SU-DHL-6 (cell line): ENCODE results near the gene PIGT.

Experiments
- H2AFZ ChIP-seq: fragments of 200-600 bp; sonication (generic); 2 replicates; pipeline ENCODE4 v1.6.1; 2014; ENCODE audit warnings: low read depth, mild to moderate bottlenecking, moderate library complexity, mixed read lengths, antibody characterized with exemption, low read length; ENCODE audit not compliant: severe bottlenecking
- H3F3A ChIP-seq: fragments of 200-600 bp; shearing (Covaris generic); 2 replicates; pipeline ENCODE4 v1.6.0; 2016; ENCODE audit warnings: antibody characterized with exemption, mild to moderate bottlenecking; ENCODE audit not compliant: insufficient read depth
- H3K27ac ChIP-seq: fragments of 200-600 bp; sonication (generic); 2 replicates; pipeline ENCODE4 v1.5.1; 2016; ENCODE audit warnings: low read depth, mild to moderate bottlenecking, low read length, moderate library complexity, mixed read lengths
- H3K27me3 ChIP-seq: fragments of 200-600 bp; sonication (generic), shearing (Covaris generic); 2 replicates; pipeline ENCODE4 v1.6.0; 2014; ENCODE audit warnings: mild to moderate bottlenecking, low read length
- H3K36me3 ChIP-seq: fragments of 200-600 bp; sonication (generic); 2 replicates; pipeline ENCODE4 v1.6.1; 2014; ENCODE audit warnings: mild to moderate bottlenecking, low read length, mixed read lengths
- H3K4me2 ChIP-seq: fragments of 300-600, 200-600 bp; shearing (Covaris generic), sonication (generic); 2 replicates; pipeline ENCODE4 v1.6.0; 2014; ENCODE audit warnings: low read length, low read depth, mild to moderate bottlenecking; ENCODE audit not compliant: poor library complexity, severe bottlenecking
- H3K4me3 ChIP-seq: fragments of 200-600 bp; sonication (generic); 2 replicates; pipeline ENCODE4 v1.5.1; 2014; ENCODE audit warnings: antibody characterized with exemption, low read length, mild to moderate bottlenecking, mixed read lengths; ENCODE audit not compliant: insufficient read depth, poor library complexity, severe bottlenecking
- H3K79me2 ChIP-seq: fragments of 200-600 bp; sonication (generic); 2 replicates; pipeline ENCODE4 v1.6.1; 2014; ENCODE audit warnings: mild to moderate bottlenecking, low read length, moderate library complexity; ENCODE audit not compliant: insufficient read depth
- H3K9ac ChIP-seq: fragments of 200-600 bp; sonication (generic); 2 replicates; pipeline ENCODE4 v1.7.0; 2014; ENCODE audit warnings: mild to moderate bottlenecking, low read length
- H3K9me2 ChIP-seq: fragments of 200-600 bp; sonication (generic); replicated peaks from 2 replicates; pipeline ENCODE4 v1.6.1; 2014; ENCODE audit warnings: low read length; ENCODE audit not compliant: insufficient read depth
- H3K9me3 ChIP-seq: fragments of 200-600 bp; sonication (generic); 2 replicates; pipeline ENCODE4 v1.6.1; 2014; ENCODE audit warnings: low read length, mixed read lengths; ENCODE audit not compliant: insufficient read depth
- H4K20me1 ChIP-seq: fragments of 200-600 bp; sonication (generic); 2 replicates; pipeline ENCODE4 v1.6.1; 2014; ENCODE audit warnings: low read depth, mild to moderate bottlenecking, antibody characterized with exemption, low read length, moderate library complexity, mixed read lengths
- EZH2phosphoT487 ChIP-seq: fragments of 200-600 bp; sonication (generic), shearing (Covaris generic); conservative IDR thresholded peaks from 2 replicates; pipeline ENCODE4 v1.6.1; 2018; ENCODE audit warnings: mild to moderate bottlenecking, antibody characterized with exemption, low read length, moderate library complexity, mixed read lengths
- TF ChIP-seq, protein P1 (sequence below): fragments of 200-600 bp; sonication (generic); IDR thresholded peaks from one replicate; pipeline ENCODE4 v1.5.1; 2017; ENCODE audit warnings: antibody characterized with exemption, mild to moderate bottlenecking, low read length, moderate library complexity; ENCODE audit not compliant: insufficient read depth, poor library complexity, severe bottlenecking

Gene PIGT

DNA sequence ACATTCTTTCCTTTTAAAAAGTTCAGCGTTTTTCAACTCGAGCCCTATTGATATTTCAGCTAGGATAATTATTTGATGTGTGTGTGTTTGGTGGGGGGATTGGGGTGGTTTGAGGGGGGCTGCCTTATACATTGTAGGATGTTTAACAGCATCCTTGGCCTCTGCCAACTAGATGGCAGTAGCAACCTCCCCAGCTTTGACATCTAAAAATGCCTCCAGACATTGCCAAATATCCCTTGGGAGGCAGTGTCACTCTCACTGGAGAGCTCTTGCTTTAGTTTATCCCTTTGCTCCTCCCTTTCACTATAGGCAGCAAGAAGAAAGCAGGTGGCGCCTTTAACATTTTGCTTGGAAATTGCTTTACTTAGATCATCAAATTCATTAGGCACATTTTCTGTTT, 23.2 kb upstream of the PIGT start:
- Histone ChIP-seq H3K27me3 (no peaks in the 10 kb centered on the region), H3K9ac (no peak overlapping the region), H3K36me3 (no peaks in the 10 kb centered on the region), H3K4me2 (no peak overlapping the region), H2AFZ (no peak overlapping the region), H4K20me1 (no peaks in the 10 kb centered on the region), H3K79me2 (no peaks in the 10 kb centered on the region), H3K9me2 (no peaks in the 10 kb centered on the region), H3K9me3 (no peaks in the 10 kb centered on the region), H3F3A (no peaks in the 10 kb centered on the region), H3K4me3 (no peak overlapping the region), H3K27ac (no peak overlapping the region)
- TF ChIP-seq, protein P1, sequence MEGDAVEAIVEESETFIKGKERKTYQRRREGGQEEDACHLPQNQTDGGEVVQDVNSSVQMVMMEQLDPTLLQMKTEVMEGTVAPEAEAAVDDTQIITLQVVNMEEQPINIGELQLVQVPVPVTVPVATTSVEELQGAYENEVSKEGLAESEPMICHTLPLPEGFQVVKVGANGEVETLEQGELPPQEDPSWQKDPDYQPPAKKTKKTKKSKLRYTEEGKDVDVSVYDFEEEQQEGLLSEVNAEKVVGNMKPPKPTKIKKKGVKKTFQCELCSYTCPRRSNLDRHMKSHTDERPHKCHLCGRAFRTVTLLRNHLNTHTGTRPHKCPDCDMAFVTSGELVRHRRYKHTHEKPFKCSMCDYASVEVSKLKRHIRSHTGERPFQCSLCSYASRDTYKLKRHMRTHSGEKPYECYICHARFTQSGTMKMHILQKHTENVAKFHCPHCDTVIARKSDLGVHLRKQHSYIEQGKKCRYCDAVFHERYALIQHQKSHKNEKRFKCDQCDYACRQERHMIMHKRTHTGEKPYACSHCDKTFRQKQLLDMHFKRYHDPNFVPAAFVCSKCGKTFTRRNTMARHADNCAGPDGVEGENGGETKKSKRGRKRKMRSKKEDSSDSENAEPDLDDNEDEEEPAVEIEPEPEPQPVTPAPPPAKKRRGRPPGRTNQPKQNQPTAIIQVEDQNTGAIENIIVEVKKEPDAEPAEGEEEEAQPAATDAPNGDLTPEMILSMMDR: no peak
- no peak for TF ChIP-seq EZH2phosphoT487

DNA sequence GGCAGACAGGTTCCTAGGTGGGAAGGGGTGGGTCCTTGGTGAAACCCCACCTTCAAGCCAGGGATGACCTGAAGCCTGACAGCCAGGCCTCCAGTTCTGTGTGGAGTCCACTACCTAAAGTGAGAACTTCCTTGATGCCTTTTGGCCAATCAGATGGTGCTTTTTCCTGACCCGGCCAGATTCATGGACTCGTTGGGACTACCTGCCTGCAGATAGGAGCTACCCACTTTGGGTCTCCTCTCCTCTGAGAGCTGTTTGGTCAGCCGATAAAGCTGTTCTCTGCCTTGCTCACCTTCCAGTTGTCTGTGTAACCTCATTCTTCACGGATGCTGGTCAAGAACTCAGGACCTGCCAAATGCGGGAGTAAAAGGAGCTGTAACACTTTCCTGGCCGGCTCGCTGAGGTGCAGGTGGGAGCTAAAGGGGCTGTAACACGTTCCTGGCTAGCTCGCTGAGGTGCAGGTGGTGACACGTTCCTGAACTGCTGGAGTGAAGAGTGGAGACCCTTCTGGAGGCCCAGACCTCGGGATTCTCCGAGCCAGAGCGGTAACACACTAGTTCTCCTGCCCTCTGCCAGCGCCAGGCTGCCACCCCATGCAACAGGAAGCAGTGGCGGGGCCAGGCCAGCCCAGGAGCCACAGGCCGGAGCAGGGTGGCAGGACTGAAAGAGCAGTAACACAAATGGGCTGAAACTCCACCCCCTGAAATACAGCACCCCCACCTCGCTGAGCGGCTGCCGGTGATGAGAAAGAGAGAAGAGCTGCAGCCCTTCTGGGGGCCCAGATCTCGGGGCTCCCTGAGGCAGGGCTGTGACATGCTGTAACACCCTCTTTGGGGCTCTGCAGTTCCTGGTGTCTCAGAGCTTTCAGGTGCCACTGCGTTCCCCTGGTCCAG, 21.5 kb upstream of the PIGT start:
- Histone ChIP-seq H3K27ac (no peak overlapping the region), H3K9ac (no peak overlapping the region), H3K36me3 (no peaks in the 10 kb centered on the region), H3K4me2 (no peak overlapping the region), H3K27me3 (no peaks in the 10 kb centered on the region), H3F3A (no peaks in the 10 kb centered on the region), H2AFZ (no peak overlapping the region), H4K20me1 (no peaks in the 10 kb centered on the region), H3K79me2 (no peaks in the 10 kb centered on the region), H3K4me3 (no peak overlapping the region), H3K9me2 (no peaks in the 10 kb centered on the region), H3K9me3 (no peaks in the 10 kb centered on the region)
- TF ChIP-seq, protein P1: no peak
- no peak for TF ChIP-seq EZH2phosphoT487

DNA sequence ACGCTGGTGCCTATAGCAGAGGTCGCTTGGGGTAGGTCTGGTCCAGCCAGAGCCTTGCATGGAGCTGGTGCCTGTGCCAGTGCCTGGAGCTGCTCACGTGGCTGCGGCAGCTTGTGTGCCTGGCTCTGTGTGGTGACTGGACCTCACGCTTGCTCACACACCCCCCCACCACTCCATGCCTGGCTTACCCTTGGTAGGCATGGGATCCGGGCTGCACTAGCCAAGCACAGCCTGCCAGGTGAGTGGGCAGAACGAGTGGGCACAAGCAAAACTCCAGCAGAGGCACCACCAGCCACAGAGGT, 20.9 kb upstream of the PIGT start:
- no peak overlapping the region for H3K9ac ChIP-seq
- no peak overlapping the region for H3K27ac ChIP-seq
- no peak overlapping the region for H2AFZ ChIP-seq
- peaks cover 4% of the 10 kb centered on the region; the same call in 1 of the 2 replicates for H3K36me3 ChIP-seq
- no peak overlapping the region for H3K4me2 ChIP-seq
- no peaks in the 10 kb centered on the region for H3K79me2 ChIP-seq
- TF ChIP-seq EZH2phosphoT487: no peak
- TF ChIP-seq, protein P1: no peak
- peaks cover 4% of the 10 kb centered on the region; the same call in 1 of the 2 replicates for H3K9me3 ChIP-seq
- no peaks in the 10 kb centered on the region for H3K27me3 ChIP-seq
- no peaks in the 10 kb centered on the region for H3K9me2 ChIP-seq
- H4K20me1 ChIP-seq: no peaks in the 10 kb centered on the region
- H3F3A ChIP-seq: no peaks in the 10 kb centered on the region
- H3K4me3 ChIP-seq: no peak overlapping the region
